K562 (cell line): ENCODE data around the gene ACTR8. TPM values are rescaled to one million over a fixed set of nuclear protein-coding genes. Genes with fewer than 3 reads are reported as not detected.

Experiments
- MBD2 ChIP-seq: sonication (generic); IDR thresholded peaks from 2 replicates; pipeline ENCODE4 v1.6.1; 2016; ENCODE audit warnings: low read depth, borderline replicate concordance
- MEF2D ChIP-seq: conservative IDR thresholded peaks from 2 replicates; pipeline ENCODE4 v1.6.1; 2016; ENCODE audit warnings: low read depth, missing genetic modification characterization, missing compliant biosample characterization
- SIN3A ChIP-seq, 2 experiments: fragments of 150-350 bp in 1 of 2; IDR thresholded peaks; 2 replicates each; pipeline ENCODE4 v1.6.1; 2011 to 2016; ENCODE audit warnings: borderline replicate concordance in 2 of 2, low read depth in 2 of 2, low read length in 2 of 2, mild to moderate bottlenecking in 2 of 2, moderate library complexity in 2 of 2; ENCODE audit not compliant: control insufficient read depth in 1 of 2
- TAF1 ChIP-seq: IDR thresholded peaks from 2 replicates; pipeline ENCODE4 v1.6.1; 2011; ENCODE audit warnings: mild to moderate bottlenecking, low read length, moderate library complexity; ENCODE audit not compliant: insufficient read depth, control insufficient read depth, severe bottlenecking; ENCODE audit errors: extremely low read depth
- ZKSCAN1 ChIP-seq: fragments of 150-350 bp; IDR thresholded peaks from 2 replicates; pipeline ENCODE4 v1.6.1; 2016; ENCODE audit warnings: low read depth, low read length
- polyA plus RNA-seq, 8 experiments: library from polyadenylated mRNA; depleted of rRNA in 4 of 8; stranded (reverse) in 5 of 8; unstranded in 3 of 8; fragments of >200 nt; fragmentation: Nextera tagmentation in 2 of 8; fragmentation: Illumina TruSeq in 1 of 8; extraction: Ambion mirVana in 2 of 8; extraction: Trizol in 1 of 8; gene quantifications; 2 replicates each; pipeline versions ENCODE4 v1.2.1 to v1.2.3, GENCODE V29; 2011 to 2014; ENCODE audit warnings: inconsistent platforms in 1 of 8, missing spikeins in 1 of 8
- total RNA-seq, 7 experiments: library from RNA; depleted of rRNA in 6 of 7; stranded (reverse); fragments of >200 nt in 6 of 7; fragmentation: Illumina TruSeq in 2 of 7; extraction: Trizol in 2 of 7; gene quantifications; 2 replicates each; pipeline versions ENCODE4 v1.2.1 to v1.2.3, GENCODE V29; 2011 to 2021; ENCODE audit warnings: low replicate concordance in 1 of 7
- TF ChIP-seq, protein P1 (sequence below), 3 experiments: fragments of 200-800 bp in 1 of 3; fragments of 250-450 bp in 1 of 3; fragments of 450-650 bp in 1 of 3; sonication (Bioruptor Pico) in 1 of 3; sonication (Bioruptor generic) in 1 of 3; formaldehyde crosslinking in 1 of 3; IDR thresholded peaks; 2 replicates each; pipeline versions ENCODE4 v1.6.1 to v1.8.0; 2016 to 2022; ENCODE audit warnings: mild to moderate bottlenecking in 2 of 3, missing genetic modification characterization in 2 of 3, missing compliant biosample characterization in 1 of 3, moderate library complexity in 1 of 3
- TF ChIP-seq, protein P2 (sequence below): sonication (generic); formaldehyde crosslinking; IDR thresholded peaks from 2 replicates; pipeline ENCODE4 v1.8.0; 2022; ENCODE audit warnings: mild to moderate bottlenecking, missing genetic modification reagents
- TF ChIP-seq, protein P3 (sequence below): conservative IDR thresholded peaks from 2 replicates; pipeline ENCODE4 v1.6.1; 2011; ENCODE audit warnings: low read depth, mild to moderate bottlenecking, low read length; ENCODE audit not compliant: control insufficient read depth
- TF ChIP-seq, protein P4 (sequence below): fragments of 250-450 bp; sonication (Bioruptor Pico); IDR thresholded peaks from 2 replicates; pipeline ENCODE4 v1.4.0; 2020

The ACTR8 gene
- total and polyA plus RNA-seq, 9 of the 15 experiments (the other 6 are each of a cell fraction or from before 2014, with no cell fraction given), result 4.8 to 24.2 (median 17.5) TPM

GRCh38 chr3:53891497-53892285 lies 9.7 kb upstream of the ACTR8 start, which contains the start of gene SELENOK (continued):
- TF ChIP-seq, protein P1, sequence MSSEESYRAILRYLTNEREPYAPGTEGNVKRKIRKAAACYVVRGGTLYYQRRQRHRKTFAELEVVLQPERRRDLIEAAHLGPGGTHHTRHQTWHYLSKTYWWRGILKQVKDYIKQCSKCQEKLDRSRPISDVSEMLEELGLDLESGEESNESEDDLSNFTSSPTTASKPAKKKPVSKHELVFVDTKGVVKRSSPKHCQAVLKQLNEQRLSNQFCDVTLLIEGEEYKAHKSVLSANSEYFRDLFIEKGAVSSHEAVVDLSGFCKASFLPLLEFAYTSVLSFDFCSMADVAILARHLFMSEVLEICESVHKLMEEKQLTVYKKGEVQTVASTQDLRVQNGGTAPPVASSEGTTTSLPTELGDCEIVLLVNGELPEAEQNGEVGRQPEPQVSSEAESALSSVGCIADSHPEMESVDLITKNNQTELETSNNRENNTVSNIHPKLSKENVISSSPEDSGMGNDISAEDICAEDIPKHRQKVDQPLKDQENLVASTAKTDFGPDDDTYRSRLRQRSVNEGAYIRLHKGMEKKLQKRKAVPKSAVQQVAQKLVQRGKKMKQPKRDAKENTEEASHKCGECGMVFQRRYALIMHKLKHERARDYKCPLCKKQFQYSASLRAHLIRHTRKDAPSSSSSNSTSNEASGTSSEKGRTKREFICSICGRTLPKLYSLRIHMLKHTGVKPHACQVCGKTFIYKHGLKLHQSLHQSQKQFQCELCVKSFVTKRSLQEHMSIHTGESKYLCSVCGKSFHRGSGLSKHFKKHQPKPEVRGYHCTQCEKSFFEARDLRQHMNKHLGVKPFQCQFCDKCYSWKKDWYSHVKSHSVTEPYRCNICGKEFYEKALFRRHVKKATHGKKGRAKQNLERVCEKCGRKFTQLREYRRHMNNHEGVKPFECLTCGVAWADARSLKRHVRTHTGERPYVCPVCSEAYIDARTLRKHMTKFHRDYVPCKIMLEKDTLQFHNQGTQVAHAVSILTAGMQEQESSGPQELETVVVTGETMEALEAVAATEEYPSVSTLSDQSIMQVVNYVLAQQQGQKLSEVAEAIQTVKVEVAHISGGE (CRISPR knock-in tag; IDR thresholded peaks at IDR 0.05), result peak in 2 of 3 experiments; percentile 51 to 89; a peak in 3 of 6 replicates
- TF ChIP-seq, protein P2, sequence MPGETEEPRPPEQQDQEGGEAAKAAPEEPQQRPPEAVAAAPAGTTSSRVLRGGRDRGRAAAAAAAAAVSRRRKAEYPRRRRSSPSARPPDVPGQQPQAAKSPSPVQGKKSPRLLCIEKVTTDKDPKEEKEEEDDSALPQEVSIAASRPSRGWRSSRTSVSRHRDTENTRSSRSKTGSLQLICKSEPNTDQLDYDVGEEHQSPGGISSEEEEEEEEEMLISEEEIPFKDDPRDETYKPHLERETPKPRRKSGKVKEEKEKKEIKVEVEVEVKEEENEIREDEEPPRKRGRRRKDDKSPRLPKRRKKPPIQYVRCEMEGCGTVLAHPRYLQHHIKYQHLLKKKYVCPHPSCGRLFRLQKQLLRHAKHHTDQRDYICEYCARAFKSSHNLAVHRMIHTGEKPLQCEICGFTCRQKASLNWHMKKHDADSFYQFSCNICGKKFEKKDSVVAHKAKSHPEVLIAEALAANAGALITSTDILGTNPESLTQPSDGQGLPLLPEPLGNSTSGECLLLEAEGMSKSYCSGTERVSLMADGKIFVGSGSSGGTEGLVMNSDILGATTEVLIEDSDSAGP (CRISPR knock-in tag), result no peak
- TF ChIP-seq, protein P3, sequence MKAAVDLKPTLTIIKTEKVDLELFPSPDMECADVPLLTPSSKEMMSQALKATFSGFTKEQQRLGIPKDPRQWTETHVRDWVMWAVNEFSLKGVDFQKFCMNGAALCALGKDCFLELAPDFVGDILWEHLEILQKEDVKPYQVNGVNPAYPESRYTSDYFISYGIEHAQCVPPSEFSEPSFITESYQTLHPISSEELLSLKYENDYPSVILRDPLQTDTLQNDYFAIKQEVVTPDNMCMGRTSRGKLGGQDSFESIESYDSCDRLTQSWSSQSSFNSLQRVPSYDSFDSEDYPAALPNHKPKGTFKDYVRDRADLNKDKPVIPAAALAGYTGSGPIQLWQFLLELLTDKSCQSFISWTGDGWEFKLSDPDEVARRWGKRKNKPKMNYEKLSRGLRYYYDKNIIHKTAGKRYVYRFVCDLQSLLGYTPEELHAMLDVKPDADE, result 0 out of 2 replicates have a peak, but pooled peaks have one; percentile 57
- TF ChIP-seq MEF2D (tag) (no peak), TAF1 (peak; percentile 75), SIN3A (IDR thresholded peaks at IDR 0.05; ENCODE audit: borderline replicate concordance in 2 of 2, control insufficient read depth in 1 of 2, low read depth in 2 of 2, low read length in 2 of 2) (peak in 1 of 2 experiments; percentile 38; a peak in 1 of 4 replicates), MBD2 (peak; percentile 78; the same call in 1 of the 2 replicates), ZKSCAN1 (0 out of 2 replicates have a peak, but pooled peaks have one; percentile 17)
- TF ChIP-seq, protein P4, sequence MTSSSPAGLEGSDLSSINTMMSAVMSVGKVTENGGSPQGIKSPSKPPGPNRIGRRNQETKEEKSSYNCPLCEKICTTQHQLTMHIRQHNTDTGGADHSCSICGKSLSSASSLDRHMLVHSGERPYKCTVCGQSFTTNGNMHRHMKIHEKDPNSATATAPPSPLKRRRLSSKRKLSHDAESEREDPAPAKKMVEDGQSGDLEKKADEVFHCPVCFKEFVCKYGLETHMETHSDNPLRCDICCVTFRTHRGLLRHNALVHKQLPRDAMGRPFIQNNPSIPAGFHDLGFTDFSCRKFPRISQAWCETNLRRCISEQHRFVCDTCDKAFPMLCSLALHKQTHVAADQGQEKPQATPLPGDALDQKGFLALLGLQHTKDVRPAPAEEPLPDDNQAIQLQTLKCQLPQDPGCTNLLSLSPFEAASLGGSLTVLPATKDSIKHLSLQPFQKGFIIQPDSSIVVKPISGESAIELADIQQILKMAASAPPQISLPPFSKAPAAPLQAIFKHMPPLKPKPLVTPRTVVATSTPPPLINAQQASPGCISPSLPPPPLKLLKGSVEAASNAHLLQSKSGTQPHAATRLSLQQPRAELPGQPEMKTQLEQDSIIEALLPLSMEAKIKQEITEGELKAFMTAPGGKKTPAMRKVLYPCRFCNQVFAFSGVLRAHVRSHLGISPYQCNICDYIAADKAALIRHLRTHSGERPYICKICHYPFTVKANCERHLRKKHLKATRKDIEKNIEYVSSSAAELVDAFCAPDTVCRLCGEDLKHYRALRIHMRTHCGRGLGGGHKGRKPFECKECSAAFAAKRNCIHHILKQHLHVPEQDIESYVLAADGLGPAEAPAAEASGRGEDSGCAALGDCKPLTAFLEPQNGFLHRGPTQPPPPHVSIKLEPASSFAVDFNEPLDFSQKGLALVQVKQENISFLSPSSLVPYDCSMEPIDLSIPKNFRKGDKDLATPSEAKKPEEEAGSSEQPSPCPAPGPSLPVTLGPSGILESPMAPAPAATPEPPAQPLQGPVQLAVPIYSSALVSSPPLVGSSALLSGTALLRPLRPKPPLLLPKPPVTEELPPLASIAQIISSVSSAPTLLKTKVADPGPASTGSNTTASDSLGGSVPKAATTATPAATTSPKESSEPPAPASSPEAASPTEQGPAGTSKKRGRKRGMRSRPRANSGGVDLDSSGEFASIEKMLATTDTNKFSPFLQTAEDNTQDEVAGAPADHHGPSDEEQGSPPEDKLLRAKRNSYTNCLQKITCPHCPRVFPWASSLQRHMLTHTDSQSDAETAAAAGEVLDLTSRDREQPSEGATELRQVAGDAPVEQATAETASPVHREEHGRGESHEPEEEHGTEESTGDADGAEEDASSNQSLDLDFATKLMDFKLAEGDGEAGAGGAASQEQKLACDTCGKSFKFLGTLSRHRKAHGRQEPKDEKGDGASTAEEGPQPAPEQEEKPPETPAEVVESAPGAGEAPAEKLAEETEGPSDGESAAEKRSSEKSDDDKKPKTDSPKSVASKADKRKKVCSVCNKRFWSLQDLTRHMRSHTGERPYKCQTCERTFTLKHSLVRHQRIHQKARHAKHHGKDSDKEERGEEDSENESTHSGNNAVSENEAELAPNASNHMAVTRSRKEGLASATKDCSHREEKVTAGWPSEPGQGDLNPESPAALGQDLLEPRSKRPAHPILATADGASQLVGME (CRISPR knock-in tag), result no peak
